SK-N-SH (cell line): ENCODE data around the gene ARPIN.

Source experiments
- CHD2 ChIP-seq: fragments of 150-350 bp; IDR thresholded peaks from 2 replicates; pipeline ENCODE4 v1.6.1; 2018; ENCODE audit warnings: low read length; ENCODE audit not compliant: partially characterized antibody
- POLR2AphosphoS5 ChIP-seq: IDR thresholded peaks from 2 replicates; pipeline ENCODE4 v1.6.1; 2012; ENCODE audit warnings: low read depth, low read length
- TF ChIP-seq, protein P1 (sequence below): fragments of 200-600 bp; sonication (generic); IDR thresholded peaks from 2 replicates; pipeline ENCODE4 v1.6.1; 2017; ENCODE audit warnings: antibody characterized with exemption, mild to moderate bottlenecking, moderate library complexity
- TF ChIP-seq, protein P2 (sequence below): IDR thresholded peaks from 2 replicates; pipeline ENCODE4 v1.6.1; 2012; ENCODE audit warnings: mild to moderate bottlenecking, low read depth, low read length, moderate library complexity

DNA sequence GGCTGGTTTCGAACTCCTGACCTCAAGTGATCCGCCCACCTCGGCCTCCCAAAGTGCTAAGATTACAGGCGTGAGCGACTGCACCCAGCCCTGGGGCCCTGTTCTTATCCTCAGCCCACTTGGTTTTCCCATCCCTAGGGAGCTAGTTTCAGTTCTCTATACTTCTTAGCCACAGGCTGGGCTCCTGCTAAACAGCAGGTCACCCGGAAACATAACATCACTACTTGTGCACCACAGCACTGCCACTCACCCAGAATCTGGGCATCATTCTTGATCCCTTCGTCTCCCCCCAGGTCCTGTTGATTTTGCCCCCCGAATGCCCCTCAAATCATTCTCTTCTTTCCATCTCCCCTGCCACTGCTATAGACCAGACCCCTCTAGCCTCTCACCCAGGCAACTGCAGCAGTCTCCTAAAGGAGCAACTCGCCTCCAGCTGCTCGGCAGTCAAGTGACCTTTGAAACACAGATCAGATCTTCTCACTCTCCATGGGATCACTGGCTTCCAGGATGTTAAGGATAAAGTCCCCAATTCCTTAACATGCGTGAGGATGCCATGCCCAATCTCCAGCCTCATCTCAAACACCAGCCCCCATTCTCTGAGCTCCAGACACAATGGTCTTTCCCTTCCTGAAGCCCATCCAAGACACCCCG, 13.3 kb downstream of the ARPIN start:
- TF ChIP-seq, protein P1, sequence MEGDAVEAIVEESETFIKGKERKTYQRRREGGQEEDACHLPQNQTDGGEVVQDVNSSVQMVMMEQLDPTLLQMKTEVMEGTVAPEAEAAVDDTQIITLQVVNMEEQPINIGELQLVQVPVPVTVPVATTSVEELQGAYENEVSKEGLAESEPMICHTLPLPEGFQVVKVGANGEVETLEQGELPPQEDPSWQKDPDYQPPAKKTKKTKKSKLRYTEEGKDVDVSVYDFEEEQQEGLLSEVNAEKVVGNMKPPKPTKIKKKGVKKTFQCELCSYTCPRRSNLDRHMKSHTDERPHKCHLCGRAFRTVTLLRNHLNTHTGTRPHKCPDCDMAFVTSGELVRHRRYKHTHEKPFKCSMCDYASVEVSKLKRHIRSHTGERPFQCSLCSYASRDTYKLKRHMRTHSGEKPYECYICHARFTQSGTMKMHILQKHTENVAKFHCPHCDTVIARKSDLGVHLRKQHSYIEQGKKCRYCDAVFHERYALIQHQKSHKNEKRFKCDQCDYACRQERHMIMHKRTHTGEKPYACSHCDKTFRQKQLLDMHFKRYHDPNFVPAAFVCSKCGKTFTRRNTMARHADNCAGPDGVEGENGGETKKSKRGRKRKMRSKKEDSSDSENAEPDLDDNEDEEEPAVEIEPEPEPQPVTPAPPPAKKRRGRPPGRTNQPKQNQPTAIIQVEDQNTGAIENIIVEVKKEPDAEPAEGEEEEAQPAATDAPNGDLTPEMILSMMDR, result no peak
- TF ChIP-seq, protein P2, sequence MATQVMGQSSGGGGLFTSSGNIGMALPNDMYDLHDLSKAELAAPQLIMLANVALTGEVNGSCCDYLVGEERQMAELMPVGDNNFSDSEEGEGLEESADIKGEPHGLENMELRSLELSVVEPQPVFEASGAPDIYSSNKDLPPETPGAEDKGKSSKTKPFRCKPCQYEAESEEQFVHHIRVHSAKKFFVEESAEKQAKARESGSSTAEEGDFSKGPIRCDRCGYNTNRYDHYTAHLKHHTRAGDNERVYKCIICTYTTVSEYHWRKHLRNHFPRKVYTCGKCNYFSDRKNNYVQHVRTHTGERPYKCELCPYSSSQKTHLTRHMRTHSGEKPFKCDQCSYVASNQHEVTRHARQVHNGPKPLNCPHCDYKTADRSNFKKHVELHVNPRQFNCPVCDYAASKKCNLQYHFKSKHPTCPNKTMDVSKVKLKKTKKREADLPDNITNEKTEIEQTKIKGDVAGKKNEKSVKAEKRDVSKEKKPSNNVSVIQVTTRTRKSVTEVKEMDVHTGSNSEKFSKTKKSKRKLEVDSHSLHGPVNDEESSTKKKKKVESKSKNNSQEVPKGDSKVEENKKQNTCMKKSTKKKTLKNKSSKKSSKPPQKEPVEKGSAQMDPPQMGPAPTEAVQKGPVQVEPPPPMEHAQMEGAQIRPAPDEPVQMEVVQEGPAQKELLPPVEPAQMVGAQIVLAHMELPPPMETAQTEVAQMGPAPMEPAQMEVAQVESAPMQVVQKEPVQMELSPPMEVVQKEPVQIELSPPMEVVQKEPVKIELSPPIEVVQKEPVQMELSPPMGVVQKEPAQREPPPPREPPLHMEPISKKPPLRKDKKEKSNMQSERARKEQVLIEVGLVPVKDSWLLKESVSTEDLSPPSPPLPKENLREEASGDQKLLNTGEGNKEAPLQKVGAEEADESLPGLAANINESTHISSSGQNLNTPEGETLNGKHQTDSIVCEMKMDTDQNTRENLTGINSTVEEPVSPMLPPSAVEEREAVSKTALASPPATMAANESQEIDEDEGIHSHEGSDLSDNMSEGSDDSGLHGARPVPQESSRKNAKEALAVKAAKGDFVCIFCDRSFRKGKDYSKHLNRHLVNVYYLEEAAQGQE, result no peak
- TF ChIP-seq POLR2AphosphoS5 (no peak), CHD2 (no peak)
